HG03135 (cell line): ENCODE data around the gene PRR5.
"Not testable (repeated sequence)": the region's sequence is repeated elsewhere in the genome, so short reads cannot be mapped to it uniquely, and the experiment has no call there.

ENCODE experiments used
- ATAC-seq: cut with Tn5 transposase; IDR thresholded peaks from one replicate; pipeline ENCODE4 v1.9.1; 2021; ENCODE audit warnings: mild to moderate bottlenecking, moderate library complexity; ENCODE audit not compliant: unreplicated experiment

PRR5 gene

GRCh38 chr22:44701824-44702478, at the start of gene PRR5:
Gene PRR5, plus strand, starts transcription at chr22:44702204. Its CDS starts 271 bp downstream, at chr22:44702475.
- ATAC-seq, result peak; percentile 75

- not testable (repeated sequence) for ATAC-seq
Measured at GRCh38 chr22:44652866-44653265, 49.1 kb upstream of the PRR5 start.

DNA sequence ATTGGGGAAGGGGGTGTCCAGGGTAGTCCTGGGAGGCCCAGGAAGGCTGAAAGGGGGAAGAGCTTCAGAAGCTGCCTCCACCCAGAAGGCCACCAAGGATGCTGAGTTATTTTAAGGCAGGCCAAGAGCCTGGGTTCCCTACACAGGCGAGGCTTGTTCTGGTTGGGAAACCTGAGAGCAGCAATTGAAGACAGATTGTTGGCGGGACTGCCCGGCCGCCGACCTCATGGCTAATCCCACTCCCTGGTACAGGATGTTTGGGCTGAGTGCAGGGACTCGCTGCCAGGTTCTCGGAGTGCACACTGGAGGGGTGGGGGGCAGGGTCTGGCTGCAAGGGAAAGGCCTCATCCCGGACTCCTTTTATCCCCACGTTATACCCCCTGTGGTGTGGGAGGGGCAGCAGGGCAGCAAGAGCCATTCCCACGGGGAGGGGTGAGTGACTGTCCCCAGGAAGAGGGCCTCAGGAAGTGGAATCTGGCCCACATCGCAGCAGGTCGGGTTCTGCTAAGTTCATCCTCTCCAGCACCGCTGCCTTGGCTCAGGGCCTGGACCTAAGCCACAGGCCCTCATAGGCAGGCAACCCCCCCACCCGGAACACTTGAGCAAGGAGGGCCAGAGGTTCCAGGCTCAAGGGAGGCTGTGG, 43.6 kb upstream of the PRR5 start:
- no peak for ATAC-seq

DNA sequence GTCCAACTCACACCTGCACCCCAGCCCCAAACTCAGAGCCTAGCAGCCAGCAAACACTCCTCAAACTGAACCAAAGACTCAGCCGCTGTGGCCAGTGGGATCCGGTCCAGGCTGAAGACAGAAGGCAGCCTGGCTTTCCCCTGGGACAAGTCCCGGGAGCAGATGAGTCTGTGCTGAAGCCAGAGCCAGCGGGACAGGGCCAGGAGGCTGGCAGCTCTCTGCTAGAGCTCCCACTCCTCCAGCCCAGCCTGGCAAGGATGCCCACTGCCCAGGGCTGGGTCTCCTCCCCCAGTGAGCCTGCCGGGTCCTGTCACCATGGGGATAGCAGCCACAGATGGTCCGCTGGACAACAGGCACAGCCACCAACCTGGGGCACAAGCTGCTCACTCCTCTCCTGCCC, 42.9 kb upstream of the PRR5 start:
- no peak for ATAC-seq

DNA sequence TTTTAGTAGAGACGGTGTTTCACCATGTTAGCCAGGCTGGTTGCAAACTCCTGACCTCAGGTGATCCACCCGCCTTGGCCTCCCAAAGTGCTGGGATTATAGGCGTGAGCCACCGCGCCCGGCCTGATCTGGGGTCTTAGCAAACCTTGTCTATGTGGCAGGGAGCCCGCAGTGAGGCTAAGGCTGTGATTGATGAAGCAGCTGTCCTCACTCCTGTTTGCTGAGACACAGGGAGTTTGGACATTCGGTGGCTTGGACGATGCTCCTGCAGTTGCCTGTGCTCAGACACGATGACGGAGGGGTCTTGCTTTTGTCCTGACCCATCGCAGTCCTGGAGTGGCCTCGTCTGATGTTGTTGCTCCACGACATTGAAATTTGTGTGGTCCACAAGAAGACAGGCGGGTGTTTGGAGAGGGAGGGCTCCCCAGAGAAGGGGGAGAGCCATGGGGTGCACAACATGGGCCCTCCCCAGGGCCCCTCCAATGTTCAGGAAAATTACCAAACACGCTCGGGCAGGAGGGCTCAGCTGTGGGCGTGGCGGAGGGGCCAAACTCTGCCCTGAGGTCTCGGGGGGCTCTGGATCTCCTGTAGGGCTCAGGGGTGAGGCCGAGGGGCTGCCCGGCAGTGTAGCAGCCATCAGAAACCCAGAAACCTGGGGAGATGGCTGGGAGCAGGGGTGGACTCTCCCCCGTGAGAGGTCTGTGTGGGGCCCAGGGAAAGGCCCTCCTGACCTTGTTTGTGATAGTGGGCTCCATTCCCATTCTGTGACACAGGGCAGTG, 41.8 kb upstream of the PRR5 start:
- ATAC-seq, result no peak

DNA sequence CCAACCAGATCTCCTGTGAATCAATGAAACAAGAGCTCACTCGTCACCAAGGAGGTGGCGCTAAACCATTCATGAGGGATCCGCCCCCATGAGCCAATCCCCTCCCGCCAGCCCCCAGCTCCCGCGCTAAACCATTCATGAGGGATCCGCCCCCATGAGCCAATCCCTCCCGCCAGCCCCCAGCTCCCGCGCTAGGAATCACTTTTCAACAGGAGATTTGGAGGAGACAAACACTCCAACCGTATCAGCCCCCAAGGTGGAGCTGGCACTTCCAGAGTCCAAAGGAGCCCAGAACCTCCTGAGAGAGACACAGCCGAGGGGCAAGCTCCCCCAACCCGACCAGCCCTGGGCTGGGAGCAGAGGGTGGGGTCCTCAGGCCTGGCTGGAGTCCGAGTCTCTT, 40.9 kb upstream of the PRR5 start:
- ATAC-seq, result no peak

DNA sequence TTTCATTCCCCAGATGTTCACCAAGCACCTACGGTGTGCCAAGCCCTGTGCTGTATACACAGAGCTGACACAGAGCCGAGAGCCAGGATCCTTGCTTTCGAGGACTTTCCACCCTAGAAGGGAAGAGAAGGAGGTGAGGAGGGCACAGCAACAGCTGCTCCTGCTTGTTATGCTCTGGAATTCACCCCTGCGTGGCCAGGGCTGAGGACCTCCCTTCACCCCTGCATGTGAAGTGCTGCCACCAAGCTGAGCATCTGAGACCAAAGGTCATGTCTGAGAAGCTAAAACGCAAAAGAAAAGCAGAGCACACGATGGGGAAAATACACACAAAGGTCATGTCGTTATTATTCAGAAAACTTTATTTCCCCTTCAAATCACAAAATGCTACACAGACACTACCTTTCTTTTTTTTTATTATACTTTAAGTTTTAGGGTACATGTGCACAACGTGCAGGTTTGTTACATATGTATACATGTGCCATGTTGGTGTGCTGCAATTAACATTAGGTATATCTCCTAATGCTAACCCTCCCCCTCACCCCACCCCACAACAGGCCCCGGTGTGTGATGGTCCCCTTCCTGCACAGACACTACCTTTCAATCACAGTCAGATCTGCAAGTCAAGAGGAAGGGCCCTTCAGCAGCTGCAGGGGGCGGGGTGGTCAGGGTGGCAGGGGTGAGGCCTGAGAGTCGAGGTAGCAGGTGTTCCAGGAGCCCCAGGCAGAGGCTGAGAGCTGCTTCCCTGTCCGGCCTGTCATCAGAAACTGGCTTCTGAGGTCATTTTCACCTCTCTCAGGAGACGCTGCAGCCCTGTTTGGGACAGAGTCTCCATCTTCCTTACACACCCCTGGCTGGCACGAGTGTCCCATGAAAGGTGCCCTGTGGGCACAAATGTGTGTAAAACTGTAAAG, 40.1 kb upstream of the PRR5 start:
- ATAC-seq, result no peak

- no peak for ATAC-seq
Measured at GRCh38 chr22:44663256-44663999, 38.6 kb upstream of the PRR5 start.

- no peak for ATAC-seq
Measured at GRCh38 chr22:44664149-44664548, 37.9 kb upstream of the PRR5 start.

- no peak for ATAC-seq
Measured at GRCh38 chr22:44665115-44665514, 36.9 kb upstream of the PRR5 start.

DNA sequence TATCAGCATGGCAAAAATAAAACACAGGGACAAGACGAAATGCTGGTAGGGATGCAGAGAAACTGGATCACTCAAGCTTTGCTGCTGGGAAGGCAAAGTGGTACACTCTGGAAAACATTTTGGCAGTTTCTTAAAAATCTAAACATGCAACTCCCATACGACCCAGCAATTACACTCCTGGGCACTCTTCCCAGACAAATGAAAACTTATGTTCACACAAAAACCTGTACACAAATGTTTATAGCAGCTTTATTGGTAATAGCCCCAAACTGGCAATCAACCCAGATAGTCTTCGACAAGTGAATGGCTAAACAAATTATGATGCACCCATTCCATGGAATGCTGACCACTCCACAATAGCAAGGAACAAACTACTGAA, 35.8 kb upstream of the PRR5 start:
- ATAC-seq, result no peak

DNA sequence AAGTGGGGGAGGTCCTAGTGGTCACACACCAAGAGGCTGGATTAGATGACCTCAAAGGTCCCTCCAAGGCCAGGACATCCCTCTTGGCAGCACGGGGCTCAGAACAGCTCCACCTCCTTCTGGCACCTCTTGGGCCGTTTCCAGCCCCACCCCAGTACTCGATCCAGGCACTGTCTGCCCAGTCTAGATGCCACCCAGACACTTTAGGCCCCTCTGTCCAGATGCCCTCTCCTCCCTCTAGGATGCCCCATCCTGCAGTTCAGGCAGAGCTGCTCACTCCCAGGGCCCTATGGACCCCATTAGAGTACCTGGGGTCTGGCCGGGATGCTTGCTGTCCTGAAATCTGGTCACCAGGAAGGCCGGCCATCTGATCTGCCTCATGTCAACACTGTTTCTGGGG, 34.7 kb upstream of the PRR5 start:
- ATAC-seq, result no peak

GRCh38 chr22:44667829-44668189, 34.2 kb upstream of the PRR5 start:
- ATAC-seq, result no peak

DNA sequence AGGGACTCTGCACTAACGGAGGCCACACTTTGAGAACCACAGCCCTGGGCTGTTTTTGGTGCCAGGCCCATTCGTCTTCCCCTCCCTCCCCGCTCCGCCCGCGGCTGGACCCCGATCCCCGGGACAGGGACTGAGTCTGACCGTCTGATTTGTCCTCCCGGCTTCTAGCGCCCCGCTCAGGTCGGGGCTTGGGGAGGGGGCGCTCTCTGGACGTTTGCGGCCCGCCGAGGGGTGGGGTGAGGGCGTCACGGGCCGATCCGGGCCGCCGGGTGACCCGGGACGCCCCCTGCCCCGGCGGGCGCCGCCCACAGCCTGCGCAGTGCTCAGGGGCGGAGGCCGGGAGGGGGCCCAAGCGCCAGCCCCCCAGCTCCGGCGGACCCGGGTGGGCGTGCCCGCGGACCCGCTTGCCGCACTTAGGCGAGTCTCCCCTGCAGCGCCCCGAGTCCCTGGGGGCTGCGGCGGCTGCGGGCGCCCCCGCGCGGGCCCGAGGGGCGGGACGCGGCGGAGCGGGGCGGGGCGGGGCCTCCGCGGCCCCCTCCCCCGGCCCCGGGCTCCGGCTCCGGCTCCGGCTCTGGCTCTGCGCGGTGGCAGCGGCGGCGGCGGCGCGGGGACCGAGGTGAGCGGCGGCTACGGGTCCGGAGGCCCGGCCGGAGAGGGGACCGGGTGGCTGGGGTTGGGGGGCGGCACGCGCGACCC, 33.7 kb upstream of the PRR5 start:
- ATAC-seq, result no peak

DNA sequence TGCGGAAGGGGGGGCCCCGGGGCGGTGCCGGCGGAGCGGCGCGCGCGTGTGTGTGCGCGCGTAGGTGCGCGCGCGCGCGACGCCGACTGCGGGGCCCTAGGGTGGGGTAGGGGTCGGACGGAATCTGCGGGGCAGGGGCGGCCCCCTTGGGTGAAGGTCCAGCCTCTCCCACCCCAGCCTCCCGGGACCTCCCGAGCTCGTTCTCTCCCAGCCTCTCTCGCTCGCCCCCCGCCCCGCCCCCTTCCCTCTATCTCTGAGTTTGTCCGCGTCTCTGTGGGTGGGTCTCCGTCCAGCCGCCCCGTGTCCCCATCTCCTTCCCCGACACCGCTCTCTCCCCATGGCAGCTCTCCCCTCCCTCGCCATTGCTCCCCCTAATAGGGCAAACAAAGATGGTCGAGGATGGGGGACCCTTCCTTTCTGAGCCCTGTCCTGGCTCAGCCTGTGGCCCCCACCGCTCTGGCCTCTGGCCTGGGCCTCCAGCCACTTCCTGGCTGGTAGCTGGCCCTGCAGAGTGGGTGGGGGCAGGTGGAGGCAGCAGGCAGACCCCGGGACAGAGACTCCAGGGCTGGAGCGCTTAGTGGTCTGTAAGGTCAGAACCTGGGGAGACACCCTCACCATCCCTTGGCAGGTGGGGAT, 33.0 kb upstream of the PRR5 start:
- no peak for ATAC-seq

GRCh38 chr22:44669561-44669976, 32.4 kb upstream of the PRR5 start:
- no peak for ATAC-seq

- no peak for ATAC-seq
Measured at GRCh38 chr22:44670220-44670988, 31.6 kb upstream of the PRR5 start.

DNA sequence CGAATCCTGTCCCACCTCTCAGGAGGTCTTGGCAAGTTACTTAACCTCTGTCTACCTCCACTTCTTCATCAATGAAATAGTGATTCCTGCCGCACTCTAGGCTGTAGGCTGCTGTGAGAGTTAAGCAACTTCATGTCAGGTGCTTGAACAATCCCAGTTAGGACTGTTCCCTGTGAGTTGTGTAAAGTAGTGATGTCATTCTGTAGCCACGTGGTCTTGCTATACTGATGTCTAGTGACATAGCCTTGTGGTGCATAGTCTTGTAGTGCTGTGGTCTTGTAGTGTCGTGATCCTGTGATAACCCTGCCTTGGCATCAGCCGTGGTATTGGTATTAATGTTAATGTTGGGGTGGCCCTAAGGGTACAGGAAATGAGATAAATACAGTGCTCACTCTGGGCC, 30.3 kb upstream of the PRR5 start:
- no peak for ATAC-seq

DNA sequence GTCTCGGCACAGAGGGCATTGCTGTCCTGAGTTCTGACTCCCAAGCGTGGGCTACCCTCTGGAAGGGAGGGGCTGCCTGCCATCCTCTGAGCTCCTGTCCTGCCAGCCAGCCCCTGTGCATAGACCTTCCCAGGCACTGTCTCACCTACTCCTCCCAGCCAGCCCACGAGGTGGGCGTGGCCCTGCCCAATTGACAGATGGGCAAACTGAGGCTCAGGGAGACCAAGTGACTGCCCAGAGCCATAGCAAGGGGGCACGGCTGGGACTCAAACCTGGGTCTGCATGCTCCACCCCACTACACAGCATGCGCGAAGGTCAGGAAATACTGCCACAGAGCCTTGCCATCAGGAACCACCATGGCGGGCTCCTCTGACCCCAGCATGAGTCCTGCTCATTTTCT, 29.4 kb upstream of the PRR5 start:
- no peak for ATAC-seq
